H1 (cell line): ENCODE data around the gene SHTN1. TPM values are rescaled to one million over a fixed set of nuclear protein-coding genes. Genes with fewer than 3 reads are reported as not detected.

Experiments
- CTCF ChIA-PET: fragments of 300-600 bp; sonication (Branson Sonifier 250); formaldehyde crosslinking; loops from one replicate; lab custom pipeline; 2021; ENCODE audit not compliant: partially characterized antibody; lab: Charles Lee
- POLR2A ChIA-PET: fragments of 300-600 bp; sonication (Branson Sonifier 250); formaldehyde crosslinking; loops from one replicate; lab custom pipeline; 2021; ENCODE audit warnings: inconsistent platforms; ENCODE audit not compliant: partially characterized antibody; lab: Charles Lee
- DNase-seq, 2 experiments: peaks; one replicate each; pipeline versions ENCODE4 v3.0.0 to v3.0.0-alpha.2; 2010 to 2022; ENCODE audit warnings: low spot score in 2 of 2, low read depth in 1 of 2, mixed read lengths in 1 of 2
- FAIRE-seq: peaks from 2 replicates; lab custom pipeline; 2011; peaks lifted over from hg19 to GRCh38; lab: Jason Lieb, UNC
- H2AFZ ChIP-seq: 2 replicates; pipeline ENCODE4 v1.8.1; 2012; ENCODE audit warnings: low read length, inconsistent platforms
- H2AK5ac ChIP-seq: 2 replicates; pipeline ENCODE4 v1.6.1; 2013; ENCODE audit warnings: low read depth, low read length
- H2BK120ac ChIP-seq: replicated peaks from 2 replicates; pipeline ENCODE3; 2013; ENCODE audit warnings: low read depth, low read length, inconsistent platforms
- H2BK12ac ChIP-seq: 2 replicates; pipeline ENCODE4 v1.6.1; 2013; ENCODE audit warnings: low read depth, low read length
- H2BK15ac ChIP-seq: 2 replicates; pipeline ENCODE4 v1.6.1; 2013; ENCODE audit warnings: low read length
- H2BK20ac ChIP-seq: 2 replicates; pipeline ENCODE4 v1.6.1; 2013; ENCODE audit warnings: low read length
- H2BK5ac ChIP-seq: 2 replicates; pipeline ENCODE4 v1.6.1; 2013; ENCODE audit warnings: low read depth, low read length
- H3K14ac ChIP-seq: 2 replicates; pipeline ENCODE4 v1.6.1; 2013; ENCODE audit warnings: inconsistent platforms; ENCODE audit not compliant: insufficient read length
- H3K18ac ChIP-seq: 2 replicates; pipeline ENCODE4 v1.6.1; 2013; ENCODE audit warnings: low read length; ENCODE audit errors: extremely low read depth
- H3K23ac ChIP-seq: 2 replicates; pipeline ENCODE4 v1.6.1; 2013; ENCODE audit warnings: inconsistent platforms; ENCODE audit not compliant: insufficient read length
- H3K23me2 ChIP-seq: 2 replicates; pipeline ENCODE4 v1.6.1; 2013; ENCODE audit warnings: low read depth, low read length
- H3K27ac ChIP-seq: 2 replicates; pipeline ENCODE4 v1.6.1; 2011; ENCODE audit warnings: low read depth, low read length, inconsistent platforms
- H3K27me3 ChIP-seq, 4 experiments: replicated peaks in 1 of 4; 1 replicate in 1 of 4; 2 replicates in 3 of 4; pipeline versions ENCODE4 v1.6.1 to v1.8.1; 2011 to 2013; ENCODE audit warnings: low read length in 3 of 4, mild to moderate bottlenecking in 3 of 4, inconsistent platforms in 2 of 4, mixed read lengths in 2 of 4, moderate library complexity in 1 of 4; ENCODE audit not compliant: control insufficient read depth in 3 of 4, insufficient read depth in 3 of 4; ENCODE audit errors: extremely low read depth in 1 of 4
- H3K36me3 ChIP-seq, 4 experiments: 2 replicates each; pipeline versions ENCODE4 v1.6.1 to v1.8.1; 2011 to 2013; ENCODE audit warnings: mild to moderate bottlenecking in 4 of 4, low read length in 3 of 4, moderate library complexity in 2 of 4, control low read depth in 1 of 4, inconsistent platforms in 1 of 4; ENCODE audit not compliant: insufficient read depth in 4 of 4, control insufficient read depth in 2 of 4
- H3K4ac ChIP-seq: replicated peaks from 2 replicates; pipeline ENCODE3; 2013; ENCODE audit warnings: low read length, low read depth, mixed read lengths, inconsistent platforms; ENCODE audit not compliant: insufficient read length
- H3K4me1 ChIP-seq, 4 experiments: replicated peaks in 1 of 4; 1 replicate in 1 of 4; 2 replicates in 3 of 4; pipeline versions ENCODE4 v1.6.1 to v1.8.1; 2011 to 2013; ENCODE audit warnings: low read length in 3 of 4, inconsistent platforms in 2 of 4, mixed read lengths in 1 of 4; ENCODE audit not compliant: insufficient read depth in 4 of 4, control insufficient read depth in 3 of 4
- H3K4me2 ChIP-seq, 2 experiments: 2 replicates each; pipeline versions ENCODE4 v1.6.1 to v1.8.1; 2011 to 2013; ENCODE audit warnings: low read depth in 2 of 2, low read length in 2 of 2, control low read depth in 1 of 2, inconsistent platforms in 1 of 2, mild to moderate bottlenecking in 1 of 2; ENCODE audit not compliant: insufficient read depth in 1 of 2
- H3K4me3 ChIP-seq, 4 experiments: fragments of 200-600, 300-600 bp in 1 of 4; sonication (generic), shearing (Covaris generic), sonication (Bioruptor Twin) in 1 of 4; 2 replicates each; pipeline versions ENCODE4 v1.5.1 to v1.8.1; 2011 to 2016; ENCODE audit warnings: low read length in 4 of 4, low read depth in 3 of 4, control low read depth in 2 of 4, inconsistent platforms in 2 of 4, mild to moderate bottlenecking in 2 of 4, mixed read lengths in 1 of 4, moderate library complexity in 1 of 4; ENCODE audit not compliant: insufficient read depth in 2 of 4; ENCODE audit errors: extremely low read depth in 1 of 4
- H3K56ac ChIP-seq: replicated peaks from 2 replicates; pipeline ENCODE3; 2013; ENCODE audit warnings: low read depth, mild to moderate bottlenecking, mixed read lengths, low read length, inconsistent platforms; ENCODE audit not compliant: insufficient read length
- H3K79me1 ChIP-seq: 2 replicates; pipeline ENCODE4 v1.6.1; 2013; ENCODE audit warnings: low read depth, low read length, control low read depth
- H3K79me2 ChIP-seq, 2 experiments: 2 replicates each; pipeline versions ENCODE4 v1.6.1 to v1.8.1; 2012 to 2013; ENCODE audit warnings: low read length in 2 of 2, mild to moderate bottlenecking in 2 of 2, inconsistent platforms in 1 of 2; ENCODE audit not compliant: insufficient read depth in 2 of 2, control insufficient read depth in 1 of 2
- H3K9ac ChIP-seq, 4 experiments: replicated peaks in 1 of 4; 1 replicate in 1 of 4; 2 replicates in 3 of 4; pipeline versions ENCODE4 v1.6.1 to v1.8.1; 2011 to 2013; ENCODE audit warnings: low read depth in 3 of 4, low read length in 3 of 4, control low read depth in 2 of 4, mild to moderate bottlenecking in 2 of 4, moderate library complexity in 2 of 4, inconsistent platforms in 1 of 4; ENCODE audit errors: extremely low read depth in 1 of 4
- H3K9me3 ChIP-seq, 2 experiments: 2 replicates each; pipeline versions ENCODE4 v1.6.1 to v1.8.1; 2012 to 2013; ENCODE audit warnings: mild to moderate bottlenecking in 2 of 2, moderate library complexity in 2 of 2, control low read depth in 1 of 2, inconsistent platforms in 1 of 2, low read depth in 1 of 2, low read length in 1 of 2, mixed read lengths in 1 of 2; ENCODE audit not compliant: insufficient read depth in 2 of 2
- H4K20me1 ChIP-seq, 2 experiments: replicated peaks in 1 of 2; 2 replicates each; pipeline versions ENCODE3 to v1.8.1; 2011 to 2013; ENCODE audit warnings: inconsistent platforms in 2 of 2, low read length in 2 of 2, mild to moderate bottlenecking in 1 of 2; ENCODE audit not compliant: insufficient read depth in 2 of 2, control insufficient read depth in 1 of 2
- H4K5ac ChIP-seq: 2 replicates; pipeline ENCODE4 v1.6.1; 2013; ENCODE audit warnings: low read length, low read depth, mixed read lengths, inconsistent platforms; ENCODE audit not compliant: insufficient read length
- H4K8ac ChIP-seq: 2 replicates; pipeline ENCODE4 v1.8.0; 2013; ENCODE audit warnings: mild to moderate bottlenecking, moderate library complexity, low read length, inconsistent platforms; ENCODE audit not compliant: insufficient read depth; ENCODE audit errors: extremely low read depth
- H4K91ac ChIP-seq: replicated peaks from 2 replicates; pipeline ENCODE3; 2013; ENCODE audit warnings: low read length, mixed read lengths, inconsistent platforms; ENCODE audit not compliant: insufficient read length
- EP300 ChIP-seq, 2 experiments: IDR thresholded peaks; 1 replicate in 1 of 2; 2 replicates in 1 of 2; pipeline ENCODE4 v1.6.1; 2011 to 2012; ENCODE audit warnings: low read depth in 2 of 2, low read length in 2 of 2, mild to moderate bottlenecking in 2 of 2, borderline replicate concordance in 1 of 2, inconsistent platforms in 1 of 2, moderate library complexity in 1 of 2
- HDAC2 ChIP-seq, 2 experiments: fragments of 300-600 bp in 1 of 2; sonication (generic) in 1 of 2; IDR thresholded peaks; 2 replicates each; pipeline ENCODE4 v1.6.1; 2011 to 2012; ENCODE audit warnings: low read depth in 2 of 2, low read length in 2 of 2, mild to moderate bottlenecking in 2 of 2, moderate library complexity in 2 of 2, borderline replicate concordance in 1 of 2, inconsistent platforms in 1 of 2
- WGBS, 2 experiments: shearing (Covaris generic) in 1 of 2; methylation state at CpG; one replicate each; pipeline versions ENCODE4 v1.1.6 to v1.1.7; 2013 to 2015; ENCODE audit warnings: low lambda C conversion rate in 2 of 2, mixed read lengths in 2 of 2, inconsistent platforms in 1 of 2, low coverage in 1 of 2, missing lambda C conversion rate in 1 of 2; ENCODE audit not compliant: insufficient replicate concordance in 2 of 2, insufficient coverage in 1 of 2, insufficient read length in 1 of 2; ENCODE audit errors: extremely low coverage in 1 of 2, missing lambda C conversion rate in 1 of 2; 5-methylcytosine and 5-hydroxymethylcytosine counted together
- polyA plus RNA-seq, 7 experiments: library from polyadenylated mRNA; depleted of rRNA in 3 of 7; stranded (reverse) in 5 of 7; unstranded in 2 of 7; fragments of >200 nt in 5 of 7; fragments of 200-250 nt in 2 of 7; gene quantifications; 1 replicate in 5 of 7; 2 replicates in 1 of 7; 4 replicates in 1 of 7; pipeline versions ENCODE4 v1.2.1 to v1.2.3, GENCODE V29; 2011 to 2013; ENCODE audit warnings: missing spikeins in 2 of 7, mixed read lengths in 2 of 7
- total RNA-seq: library from RNA; stranded (reverse); fragmentation: NEBNext Ultra II Directional; extraction: Animal tissue kit (Norgen Biotek cat#: 25700); gene quantifications from 2 replicates; pipeline ENCODE4 v1.2.1, GENCODE V29; 2021

Gene SHTN1
- total and polyA plus RNA-seq, 2 of the 8 experiments (the other 6 are each of a cell fraction or from before 2014, with no cell fraction given): 3.3 to 12.7 TPM

- CTCF ChIA-PET: interaction anchor here (1.8 kb wide), 1 partner anchor 10 kb away, joined by 7 read pairs; no protein-coding TSS in a partner anchor
- Histone ChIP-seq H3K4me2 (no peak overlapping the region), H3K36me3 (no peaks in the 10 kb centered on the region; a peak in 2 of 8 replicates), H3K79me2 (no peaks in the 10 kb centered on the region), H3K56ac (no peak overlapping the region), H3K23me2 (no peaks in the 10 kb centered on the region), H3K18ac (no peak overlapping the region), H3K9ac (no peak overlapping the region), H3K14ac (no peak overlapping the region), H2AK5ac (no peak overlapping the region), H4K8ac (no peak overlapping the region), H3K27me3 (no peaks in the 10 kb centered on the region), H4K91ac (no peak overlapping the region), H4K20me1 (no peaks in the 10 kb centered on the region), H2BK15ac (no peak overlapping the region), H3K4me1 (no peaks in the 10 kb centered on the region), H2BK120ac (no peak overlapping the region), H2BK12ac (no peak overlapping the region), H3K27ac (no peak overlapping the region), H2BK20ac (no peak overlapping the region), H3K4me3 (no peak overlapping the region), H2BK5ac (no peak overlapping the region), H3K23ac (no peak overlapping the region), H3K9me3 (no peaks in the 10 kb centered on the region), H2AFZ (no peak overlapping the region), H3K79me1 (no peaks in the 10 kb centered on the region), H4K5ac (no peak overlapping the region), H3K4ac (no peak overlapping the region)
- TF ChIP-seq HDAC2 (IDR thresholded peaks at IDR 0.05; ENCODE audit: borderline replicate concordance in 1 of 2, low read depth in 2 of 2, low read length in 2 of 2) (no peak), EP300 (IDR thresholded peaks at IDR 0.05; ENCODE audit: borderline replicate concordance in 1 of 2, low read depth in 2 of 2, low read length in 2 of 2) (no peak)
- POLR2A ChIA-PET: no interaction called here
- WGBS, 2 experiments: 89% methylated on average over 4 of the region's 4 CpGs; no CpG with 5 or more reads in 1 of the 2 experiments
- no peak for DNase-seq
- no peak for FAIRE-seq
Observed at GRCh38 chr10:116899626-116900025, 105.4 kb downstream of the SHTN1 start.
